Activated T-helper 1 cell treated with anti-CD3 and anti-CD28 coated beads, Interleukin-2, amount 50 U/mL, for 16 hours (primary cell): ENCODE results near the gene PIEZO1.

Experiments
- DNase-seq, 2 donors: peaks; one replicate each; pipeline ENCODE4 v3.0.0-alpha.2; 2020; ENCODE audit warnings: low read depth in 1 of 2, low spot score in 1 of 2

Gene PIEZO1

DNA sequence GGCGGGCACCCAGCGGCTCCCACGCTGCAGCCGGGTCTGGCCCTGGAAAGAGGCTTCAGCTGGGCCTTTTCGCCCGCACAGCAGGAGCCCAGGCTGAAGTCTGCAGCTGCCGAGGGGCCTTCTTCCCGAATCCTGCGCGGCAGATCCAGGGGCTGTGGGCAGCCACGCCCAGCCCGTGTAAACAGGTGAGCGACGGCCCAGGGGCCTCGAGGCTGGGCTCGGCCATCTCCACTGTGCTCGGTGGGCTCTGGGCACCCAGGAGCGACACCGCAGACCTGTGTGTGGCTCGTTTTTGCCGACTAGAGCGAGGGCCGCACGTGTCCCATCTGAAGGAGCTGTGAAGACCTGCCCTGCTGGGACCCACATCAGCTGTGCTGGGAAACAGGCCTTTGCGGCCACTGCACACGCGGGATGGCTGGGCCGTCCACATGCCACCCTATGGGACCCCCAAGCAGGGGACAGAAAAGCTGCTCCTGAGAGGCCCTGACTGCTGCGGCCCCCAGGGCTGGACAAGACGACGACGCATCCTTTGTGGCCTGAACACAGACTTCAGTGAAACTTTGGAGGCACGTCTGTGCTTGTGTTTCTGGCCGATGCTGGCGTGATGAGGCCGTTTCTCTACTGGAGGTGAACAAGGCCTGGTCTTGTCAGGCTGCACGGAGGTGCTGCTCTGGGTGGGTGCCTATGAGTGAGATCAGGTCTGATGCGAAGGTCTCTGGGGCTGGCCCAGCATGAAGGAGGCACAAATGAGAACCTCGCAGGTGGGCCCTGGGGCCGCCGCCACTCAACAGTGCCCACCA is 31.9 kb upstream of the PIEZO1 start:
- DNase-seq, result no peak

- DNase-seq, result no peak
Observed at GRCh38 chr16:88815901-88816589, 31.0 kb upstream of the PIEZO1 start.

GRCh38 chr16:88815227-88815626 is 30.2 kb upstream of the PIEZO1 start:
- no peak for DNase-seq

GRCh38 chr16:88814144-88814502 is 29.1 kb upstream of the PIEZO1 start:
- no peak for DNase-seq

- DNase-seq, result no peak
Observed at GRCh38 chr16:88813269-88814143, 28.5 kb upstream of the PIEZO1 start.

GRCh38 chr16:88812513-88813268 is 27.7 kb upstream of the PIEZO1 start:
- no peak for DNase-seq

GRCh38 chr16:88811769-88812512 is 26.9 kb upstream of the PIEZO1 start, which contains the start of gene APRT:
Gene APRT (minus strand): TSS chr16:88811928. CDS start chr16:88811899, 29 bp downstream.
- DNase-seq, result peak; percentile 96 to 97

DNA sequence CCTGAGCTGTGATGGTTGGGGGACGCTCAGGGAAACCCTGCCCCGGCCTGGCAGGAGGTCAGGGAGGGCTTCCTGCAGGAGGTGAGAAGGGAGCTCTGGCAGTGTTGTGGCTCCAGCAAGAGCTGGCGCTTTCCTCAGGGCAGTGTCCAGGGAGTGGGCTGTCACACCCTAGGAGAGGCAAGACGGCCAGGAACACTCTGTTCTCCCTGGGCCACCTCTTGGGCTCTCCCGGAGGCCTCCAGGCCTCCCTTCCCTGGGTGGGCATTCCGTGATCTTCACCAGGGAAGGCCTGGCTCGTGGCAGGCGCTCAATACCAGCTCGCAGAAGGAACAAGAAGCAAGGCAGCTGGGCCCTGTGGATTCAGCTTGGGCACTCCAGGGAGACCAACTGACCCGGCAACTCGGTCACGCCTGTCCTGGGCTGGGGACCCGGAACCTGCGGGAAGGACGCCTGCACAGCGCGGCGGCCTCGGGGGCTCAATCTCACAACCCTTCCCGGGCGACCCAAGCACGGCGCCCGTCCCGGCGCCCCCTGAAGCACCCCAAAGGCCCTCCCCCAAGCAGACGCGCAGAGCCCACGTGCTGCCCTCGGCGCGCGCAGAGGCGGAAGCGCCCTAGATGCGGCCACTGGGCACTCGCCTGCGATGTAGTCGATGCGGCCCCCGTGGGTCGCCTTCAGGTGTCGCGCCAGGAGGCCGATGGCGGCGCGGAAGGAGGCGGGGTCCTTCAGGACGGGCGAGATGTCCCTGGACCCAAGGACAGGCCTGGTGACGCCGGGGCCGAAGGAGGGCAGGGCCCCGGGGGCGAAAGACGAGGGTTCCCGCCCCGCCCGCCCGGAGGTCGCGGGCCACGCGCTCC is 26.1 kb upstream of the PIEZO1 start:
- peak in 1 of 2 donors; percentile 53 for DNase-seq

DNA sequence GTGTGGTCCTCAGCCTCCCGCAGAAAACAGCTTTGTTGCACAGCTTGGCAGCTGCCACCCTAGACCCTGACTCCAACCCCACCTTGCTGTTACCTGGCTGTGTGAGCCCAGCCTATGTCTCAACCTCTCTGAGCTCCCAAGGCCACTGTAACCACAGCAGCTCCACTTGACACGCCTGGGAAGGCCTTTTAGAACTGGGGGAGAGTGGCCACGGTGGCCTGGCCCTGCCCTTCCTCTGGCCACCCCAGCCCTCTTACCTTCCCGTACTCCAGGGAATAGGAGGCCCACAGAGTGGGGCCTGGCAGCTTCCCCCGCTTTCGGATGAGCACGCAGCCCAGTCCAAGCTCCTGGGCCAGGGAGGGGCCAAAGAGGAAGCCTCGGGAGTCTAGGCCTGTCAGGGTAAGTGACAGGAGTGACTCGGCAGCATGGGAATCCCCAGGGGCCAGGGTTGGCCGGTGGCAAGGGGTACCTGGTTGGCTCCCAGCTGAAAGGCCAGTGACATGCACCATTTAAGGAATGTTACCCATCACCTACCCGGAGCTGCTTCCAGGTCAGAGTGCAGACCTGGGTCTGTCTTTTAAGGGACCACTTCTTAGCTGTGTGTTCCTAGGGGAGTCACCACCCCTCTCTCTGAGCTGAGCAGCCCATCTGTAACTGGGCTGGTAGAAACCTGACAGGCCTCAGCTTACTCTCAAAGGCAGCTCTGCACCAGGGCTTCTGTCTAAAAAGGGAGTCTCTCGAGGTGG is 25.3 kb upstream of the PIEZO1 start:
- DNase-seq, result no peak

DNA sequence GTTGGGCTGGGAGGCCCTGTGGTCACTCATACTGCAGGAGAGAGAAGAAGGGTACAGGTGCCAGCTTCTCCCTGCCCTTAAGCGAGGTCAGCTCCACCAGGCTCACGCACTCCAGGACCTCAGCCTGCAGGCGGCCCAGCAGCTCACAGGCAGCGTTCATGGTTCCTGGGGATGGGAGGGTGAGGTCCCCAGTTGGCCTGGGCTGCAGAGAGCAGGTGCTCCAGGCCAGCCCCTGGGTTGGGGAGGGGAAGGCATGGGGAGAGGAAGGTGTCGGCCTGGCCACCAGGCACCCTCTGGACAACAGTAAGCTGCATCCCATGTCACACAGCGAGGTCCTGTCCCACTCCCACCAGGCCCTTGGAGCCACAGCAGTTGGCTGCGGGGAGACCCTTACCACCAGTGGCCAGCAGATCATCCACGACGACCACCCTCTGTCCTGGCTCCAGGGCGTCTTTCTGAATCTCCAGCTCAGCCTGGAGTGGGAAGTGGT is 24.7 kb upstream of the PIEZO1 start:
- no peak for DNase-seq

- no peak for DNase-seq
Observed at GRCh38 chr16:88809068-88809675, 24.2 kb upstream of the PIEZO1 start.

- DNase-seq, result no peak
Observed at GRCh38 chr16:88807626-88808453, 22.8 kb upstream of the PIEZO1 start.

DNA sequence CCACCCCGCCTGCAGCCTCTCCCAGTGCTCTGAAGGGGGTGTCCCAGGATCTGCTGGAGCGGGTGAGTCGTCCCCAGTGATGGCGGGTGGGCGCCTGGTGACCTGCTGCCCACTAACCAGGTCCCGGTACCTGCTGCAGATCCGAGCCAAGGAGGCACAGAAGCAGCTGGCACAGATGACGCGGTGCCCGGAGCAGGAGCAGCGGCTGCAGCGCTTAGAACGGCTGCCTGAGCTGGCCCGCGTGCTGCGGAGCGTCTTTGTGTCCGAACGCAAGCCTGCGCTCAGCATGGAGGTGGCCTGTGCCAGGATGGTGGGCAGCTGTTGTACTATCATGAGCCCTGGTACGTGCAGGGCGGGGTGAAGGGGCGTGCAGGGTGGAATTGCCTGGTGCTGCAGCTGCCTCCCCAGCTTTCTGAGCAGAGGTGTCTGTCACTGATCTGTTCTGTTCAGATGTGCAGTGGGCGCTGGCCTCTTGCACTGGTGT is 22.2 kb upstream of the PIEZO1 start:
- DNase-seq, result no peak

DNA sequence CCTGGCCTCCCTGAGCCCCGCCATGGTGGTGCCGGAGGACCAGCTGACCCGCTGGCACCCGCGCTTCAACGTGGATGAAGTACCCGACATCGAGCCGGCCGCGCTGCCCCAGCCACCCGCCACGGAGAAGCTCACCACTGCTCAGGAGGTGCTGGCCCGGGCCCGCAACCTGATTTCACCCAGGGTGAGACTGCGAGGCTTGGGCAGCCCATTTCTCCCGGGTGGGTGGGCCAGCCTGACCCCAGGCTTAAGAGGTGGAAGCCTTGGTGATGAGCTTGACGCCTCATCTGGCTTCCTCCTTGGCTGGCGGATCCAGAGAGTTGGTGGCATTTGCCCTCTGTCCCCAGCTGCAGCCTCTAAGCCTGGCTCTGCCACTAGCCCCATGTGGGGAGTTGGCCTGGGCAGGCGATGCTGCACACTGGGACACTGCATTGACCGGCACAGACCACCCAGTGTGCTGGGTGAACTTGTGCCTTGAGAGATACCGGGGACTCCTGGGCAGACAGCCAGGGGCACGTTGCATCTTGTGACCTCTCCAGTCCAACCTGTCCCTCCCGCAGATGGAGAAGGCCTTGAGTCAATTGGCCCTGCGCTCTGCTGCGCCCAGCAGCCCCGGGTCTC is 21.6 kb upstream of the PIEZO1 start:
- DNase-seq, result no peak

DNA sequence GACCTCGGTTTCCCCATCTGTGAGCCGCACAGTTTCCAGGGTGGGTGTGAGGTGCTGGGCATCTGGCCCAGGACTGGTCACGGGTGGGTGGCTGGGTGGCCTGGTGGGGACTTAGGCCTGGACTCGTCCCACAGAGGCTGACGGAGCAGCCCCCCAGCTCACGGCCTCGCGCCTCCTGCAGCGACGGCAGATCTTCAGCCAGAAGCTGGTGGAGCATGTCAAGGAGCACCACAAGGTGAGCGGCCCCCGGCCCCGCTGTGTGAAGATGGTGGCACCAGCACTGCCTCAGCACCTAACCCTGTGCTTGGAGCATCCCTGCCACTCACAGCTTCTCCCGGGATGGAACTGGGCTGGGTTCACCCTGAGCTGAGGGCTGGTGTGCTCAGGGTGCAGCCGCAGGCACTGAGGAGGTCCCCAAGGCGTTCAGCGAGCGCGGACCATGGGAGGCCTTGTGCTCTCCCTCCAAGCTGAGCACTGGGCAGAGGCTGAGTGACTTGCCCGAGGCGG is 20.9 kb upstream of the PIEZO1 start:
- DNase-seq, result no peak

DNA sequence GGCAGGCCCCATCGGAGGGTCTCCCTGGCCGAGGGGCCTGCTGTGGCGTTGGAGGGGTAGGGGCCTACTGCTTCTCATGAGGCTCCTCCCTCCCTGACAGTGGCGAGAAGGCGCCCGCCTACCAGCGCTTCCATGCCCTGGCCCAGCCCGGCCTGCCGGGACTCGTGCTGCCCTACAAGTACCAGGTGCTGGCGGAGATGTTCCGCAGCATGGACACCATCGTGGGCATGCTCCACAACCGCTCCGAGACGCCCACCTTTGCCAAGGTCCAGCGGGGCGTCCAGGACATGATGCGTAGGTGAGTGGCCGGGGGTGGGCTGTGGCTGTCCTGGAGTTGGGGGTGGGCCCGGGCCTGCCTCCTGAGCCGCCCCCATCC is 20.3 kb upstream of the PIEZO1 start:
- no peak for DNase-seq
